ENCODE measurements around the gene INTS11. TPM values are rescaled to one million over a fixed set of nuclear protein-coding genes. Genes with fewer than 3 reads are reported as not detected.

The INTS11 gene
- polyA plus RNA-seq, 3 donors = 46.2 to 154 (median 49.6) TPM

GRCh38 chr1:1328254-1328653 is 3.8 kb upstream of the INTS11 start:
- no peak overlapping the region for H3K27ac ChIP-seq (ENCODE audit: low read depth in 1 of 2, low read length in 2 of 2)
- H3K79me2 ChIP-seq (ENCODE audit: insufficient read depth, low read length) = peaks cover 29% of the 10 kb centered on the region
- peaks cover 18 to 20% of the 10 kb centered on the region in 2 donors for H3K4me1 ChIP-seq (ENCODE audit: control insufficient read depth in 1 of 2, insufficient read depth in 2 of 2, low read length in 2 of 2)
- H3K27ac Mint-ChIP-seq = no peak overlapping the region
- no peak overlapping the region for H3K9ac ChIP-seq (ENCODE audit: insufficient read depth, low read length, poor library complexity, severe bottlenecking)
- peaks cover 4 to 19% of the 10 kb centered on the region in 2 donors for H3K36me3 Mint-ChIP-seq
- WGBS (ENCODE audit: insufficient coverage) = 94% methylated on average over 15 of the region's 15 CpGs
- no peaks in the 10 kb centered on the region for H3K27me3 ChIP-seq (ENCODE audit: control insufficient read depth in 2 of 2, insufficient read depth in 2 of 2, low read length in 2 of 2)
- H3K9me3 ChIP-seq (replicated peaks in 1 of 2; ENCODE audit: control insufficient read depth in 1 of 2, insufficient read depth in 1 of 2, low read length in 2 of 2) = no peaks in the 10 kb centered on the region
- intact Hi-C loops (cut with micrococcal nuclease) = no loop called here
- DNase-seq = no peak
- peaks cover 0 to 3% (median 0%) of the 10 kb centered on the region in 7 donors for H3K9me3 Mint-ChIP-seq
- H3K4me1 Mint-ChIP-seq = peaks cover 16% of the 10 kb centered on the region
- H3K27me3 Mint-ChIP-seq (ENCODE audit: low read depth in 3 of 3) = no peaks in the 10 kb centered on the region
- H2AFZ ChIP-seq (ENCODE audit: insufficient read depth, low read depth, low read length, poor library complexity, severe bottlenecking) = no peak overlapping the region
- H4K20me1 ChIP-seq (ENCODE audit: insufficient read depth, low read length) = peaks cover 16% of the 10 kb centered on the region
- no peak overlapping the region for H3K4me3 ChIP-seq (replicated peaks in 1 of 3; ENCODE audit: low read depth in 2 of 3, low read length in 3 of 3)
- H3K4me3 Mint-ChIP-seq = no peak overlapping the region
- no peak overlapping the region for H3K4me2 ChIP-seq (replicated peaks; ENCODE audit: extremely low read depth, low read length, poor library complexity, severe bottlenecking)
- H3K36me3 ChIP-seq (replicated peaks in 1 of 2; ENCODE audit: control insufficient read depth in 1 of 2, insufficient read depth in 2 of 2, low read length in 2 of 2) = peaks cover 7 to 12% of the 10 kb centered on the region in 2 donors
- no peak for TF ChIP-seq CTCF (IDR thresholded peaks at IDR 0.05)

GRCh38 chr1:1327291-1327690 is 2.8 kb upstream of the INTS11 start:
- Histone ChIP-seq H3K27ac (ENCODE audit: low read depth in 1 of 2, low read length in 2 of 2) (no peak overlapping the region), H3K36me3 (replicated peaks in 1 of 2; ENCODE audit: control insufficient read depth in 1 of 2, insufficient read depth in 2 of 2, low read length in 2 of 2) (peaks cover 7 to 15% of the 10 kb centered on the region in 2 donors), H3K27me3 (ENCODE audit: control insufficient read depth in 2 of 2, insufficient read depth in 2 of 2, low read length in 2 of 2) (no peaks in the 10 kb centered on the region), H4K20me1 (ENCODE audit: insufficient read depth, low read length) (peaks cover 22% of the 10 kb centered on the region), H3K9ac (ENCODE audit: insufficient read depth, low read length, poor library complexity, severe bottlenecking) (no peak overlapping the region), H3K79me2 (ENCODE audit: insufficient read depth, low read length) (peaks cover 36% of the 10 kb centered on the region), H2AFZ (ENCODE audit: insufficient read depth, low read depth, low read length, poor library complexity, severe bottlenecking) (no peak overlapping the region), H3K9me3 (replicated peaks in 1 of 2; ENCODE audit: control insufficient read depth in 1 of 2, insufficient read depth in 1 of 2, low read length in 2 of 2) (no peaks in the 10 kb centered on the region), H3K4me1 (ENCODE audit: control insufficient read depth in 1 of 2, insufficient read depth in 2 of 2, low read length in 2 of 2) (peaks cover 22 to 24% of the 10 kb centered on the region in 2 donors), H3K4me3 (replicated peaks in 1 of 3; ENCODE audit: low read depth in 2 of 3, low read length in 3 of 3) (no peak overlapping the region), H3K4me2 (replicated peaks; ENCODE audit: extremely low read depth, low read length, poor library complexity, severe bottlenecking) (no peak overlapping the region)
- Mint-ChIP-seq H3K27me3 (ENCODE audit: low read depth in 3 of 3) (no peaks in the 10 kb centered on the region), H3K27ac (peak overlapping the region in 1 of 7 donors; percentile 1), H3K36me3 (peaks cover 4 to 19% of the 10 kb centered on the region in 2 donors), H3K4me3 (no peak overlapping the region), H3K4me1 (peaks cover 21% of the 10 kb centered on the region), H3K9me3 (peaks cover 0 to 3% (median 0%) of the 10 kb centered on the region in 7 donors)
- 95% methylated on average over 40 of the region's 40 CpGs for WGBS (ENCODE audit: insufficient coverage)
- intact Hi-C loops (cut with micrococcal nuclease) = no loop called here
- TF ChIP-seq CTCF (IDR thresholded peaks at IDR 0.05) = no peak
- no peak for DNase-seq
